CD4-positive, alpha-beta T cell treated with Interleukin-21 for 1 hour (primary cell): ENCODE results near the gene STC2.

Source experiments
- DNase-seq: peaks from one replicate; pipeline ENCODE4 v3.0.0-alpha.2; 2020

STC2 gene

GRCh38 chr5:173328844-173329490 lies 753 bp upstream of the STC2 start:
- DNase-seq = no peak

- DNase-seq = no peak
These were observed 898 bp downstream of the STC2 start for GRCh38 chr5:173327084-173327947.

GRCh38 chr5:173326501-173326960 lies 1.7 kb downstream of the STC2 start:
- DNase-seq = no peak

GRCh38 chr5:173325091-173325698 lies 3.0 kb downstream of the STC2 start:
- DNase-seq = no peak

GRCh38 chr5:173324115-173325001 lies 3.9 kb downstream of the STC2 start:
- DNase-seq = no peak

GRCh38 chr5:173323799-173324114 lies 4.5 kb downstream of the STC2 start:
- no peak for DNase-seq

GRCh38 chr5:173323106-173323798 lies 5.0 kb downstream of the STC2 start:
- DNase-seq = no peak

GRCh38 chr5:173321886-173322285 lies 6.3 kb downstream of the STC2 start:
- DNase-seq = no peak

GRCh38 chr5:173320259-173320658 lies 8.0 kb downstream of the STC2 start:
- DNase-seq = no peak

- no peak for DNase-seq
These were observed 8.6 kb downstream of the STC2 start for GRCh38 chr5:173319646-173320045.

GRCh38 chr5:173318881-173319620 lies 9.2 kb downstream of the STC2 start:
- no peak for DNase-seq

- no peak for DNase-seq
These were observed 9.9 kb downstream of the STC2 start for GRCh38 chr5:173318330-173318729.

- DNase-seq = no peak
These were observed 10.4 kb downstream of the STC2 start for GRCh38 chr5:173317852-173318251.

- no peak for DNase-seq
These were observed 11.0 kb downstream of the STC2 start for GRCh38 chr5:173317091-173317730.

- no peak for DNase-seq
These were observed 11.7 kb downstream of the STC2 start for GRCh38 chr5:173316339-173317020.

GRCh38 chr5:173315495-173316338 lies 12.5 kb downstream of the STC2 start:
- no peak for DNase-seq

GRCh38 chr5:173314166-173314952 lies 13.9 kb downstream of the STC2 start:
- no peak for DNase-seq

- DNase-seq = no peak
These were observed 14.8 kb downstream of the STC2 start for GRCh38 chr5:173313351-173313801.

- DNase-seq = no peak
These were observed 15.4 kb downstream of the STC2 start for GRCh38 chr5:173312821-173313220.
